D341Med (cell line): Measurements from ENCODE around the gene ZNF135.

Experiments
- DNase-seq: peaks from one replicate; pipeline ENCODE4 v3.0.0; 2012; ENCODE audit warnings: low spot score

Gene ZNF135

DNA sequence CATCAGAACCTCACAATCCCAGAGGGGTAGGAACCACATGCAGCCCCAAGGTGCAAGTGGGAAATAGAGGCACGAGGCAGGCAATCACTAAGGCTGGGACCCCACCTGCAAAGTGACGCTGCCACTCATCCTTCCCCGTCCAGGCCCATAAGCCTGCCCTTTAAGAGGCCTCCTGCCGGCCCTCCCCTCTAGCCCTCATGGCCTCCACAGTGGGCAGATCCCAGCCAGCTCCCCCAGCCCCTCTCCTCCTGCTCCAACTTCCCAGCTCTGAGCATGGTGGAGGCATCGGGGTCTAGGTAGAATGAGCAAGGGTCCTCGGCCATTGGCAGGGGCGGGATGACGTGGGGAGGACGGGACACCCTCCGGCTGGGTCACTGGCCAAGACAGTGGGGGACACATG is 36.2 kb downstream of the ZNF135 start:
- DNase-seq, result no peak

DNA sequence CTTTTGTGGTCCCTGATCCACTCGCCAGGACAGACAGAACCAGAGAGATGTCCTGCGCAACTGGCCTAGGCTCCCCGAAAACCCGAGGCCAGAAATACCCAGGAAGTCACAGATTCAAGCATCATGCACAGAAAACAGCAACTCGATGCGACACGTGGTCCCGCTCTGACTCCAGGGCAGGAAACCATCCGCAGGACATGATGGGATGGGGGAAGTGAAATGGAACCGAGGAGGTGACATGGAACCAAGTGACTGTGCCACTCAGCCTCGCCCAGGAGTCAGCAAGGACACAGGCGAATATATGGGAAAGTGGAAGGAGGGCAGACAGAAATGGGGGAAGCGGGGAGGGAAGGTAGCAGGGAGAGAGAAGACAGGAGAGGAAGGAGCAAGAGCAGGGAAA is 37.8 kb downstream of the ZNF135 start:
- DNase-seq, result no peak

- peak; percentile 33 for DNase-seq
Observed at GRCh38 chr19:58097349-58097748, 38.3 kb downstream of the ZNF135 start.

- DNase-seq, result peak; percentile 100
Observed at GRCh38 chr19:58097781-58098681, 38.9 kb downstream of the ZNF135 start, which contains the start of gene ZSCAN18. ZSCAN18 (minus strand) TSS chr19:58098231; CDS start chr19:58090267, 7,964 bp downstream.

DNA sequence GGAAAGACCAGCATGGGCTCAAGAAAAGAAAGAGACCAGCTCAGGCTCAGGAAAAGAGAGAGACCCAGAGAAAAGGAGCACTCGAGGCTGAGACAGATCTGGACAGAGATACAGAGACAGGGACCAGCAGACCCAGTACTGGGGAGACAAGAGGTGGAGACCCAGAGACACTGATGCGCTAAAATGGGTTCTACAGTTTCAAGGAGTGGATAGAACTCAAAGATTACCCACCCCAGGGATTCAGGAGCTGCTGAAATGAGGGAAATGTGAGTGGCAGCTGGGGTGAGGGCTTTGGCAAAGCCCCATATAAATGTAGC is 39.6 kb downstream of the ZNF135 start:
- peak; percentile 37 for DNase-seq

- no peak for DNase-seq
Observed at GRCh38 chr19:58107778-58108545, 48.9 kb downstream of the ZNF135 start.

DNA sequence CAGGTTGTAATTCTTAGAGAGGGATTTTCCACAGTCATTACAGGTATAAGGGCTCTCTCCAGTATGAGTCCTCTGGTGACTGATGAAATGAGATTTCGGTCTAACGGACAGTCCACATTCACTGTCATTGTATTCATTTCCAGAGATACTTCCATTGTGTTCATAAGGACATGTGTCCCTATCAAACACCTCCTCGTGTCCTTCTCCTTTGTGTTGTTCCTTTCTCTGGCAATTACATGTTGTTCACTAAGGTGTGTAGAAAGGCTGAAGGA is 49.4 kb downstream of the ZNF135 start:
- DNase-seq, result no peak

DNA sequence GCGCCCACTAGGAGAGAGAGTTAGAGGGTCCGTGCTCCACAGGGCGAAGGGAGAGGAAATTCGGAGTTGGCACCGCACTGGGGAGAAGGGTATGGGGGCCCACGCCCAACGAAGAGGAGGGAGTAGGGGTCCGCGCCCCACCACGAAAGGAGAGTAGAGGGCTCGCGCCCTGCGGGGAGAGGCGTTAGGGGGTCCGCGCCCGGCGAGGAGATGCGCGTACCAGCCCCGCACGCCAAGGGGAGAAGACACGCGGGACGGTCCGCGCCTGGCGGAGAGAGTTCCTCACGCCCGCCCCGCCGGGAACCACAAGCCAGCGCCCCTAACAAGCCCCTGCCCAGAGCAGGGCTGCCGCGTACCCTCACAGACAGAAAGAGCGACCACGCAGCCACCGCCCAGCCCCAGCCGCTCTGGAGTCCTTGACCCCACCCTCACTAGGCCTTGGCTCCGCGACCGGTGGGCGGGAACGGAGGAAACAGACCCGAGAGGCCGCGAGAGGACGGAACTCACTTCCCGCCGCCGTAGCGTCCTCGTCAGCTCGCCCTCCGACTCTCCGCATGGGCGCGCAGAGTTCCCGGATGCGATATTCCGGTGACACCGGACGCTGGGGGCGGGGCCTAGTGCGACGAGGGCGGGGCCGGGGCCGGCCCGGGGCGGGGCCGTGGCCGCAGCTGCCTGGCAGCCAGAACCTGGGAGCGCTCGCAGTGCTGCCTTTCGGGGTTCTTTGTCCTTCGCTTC is 58.9 kb downstream of the ZNF135 start:
- no peak for DNase-seq

- no peak for DNase-seq
Observed at GRCh38 chr19:58118979-58119733, 60.1 kb downstream of the ZNF135 start.
